GM19023 (cell line): ENCODE results near the gene DHRS4L2.
"Not testable (repeated sequence)": the region's sequence is repeated elsewhere in the genome, so short reads cannot be mapped to it uniquely, and the experiment has no call there.

Source experiments
- ATAC-seq: cut with Tn5 transposase; IDR thresholded peaks from one replicate; pipeline ENCODE4 v1.9.1; 2021; ENCODE audit warnings: mild to moderate bottlenecking, moderate library complexity; ENCODE audit not compliant: unreplicated experiment

DHRS4L2 gene

DNA sequence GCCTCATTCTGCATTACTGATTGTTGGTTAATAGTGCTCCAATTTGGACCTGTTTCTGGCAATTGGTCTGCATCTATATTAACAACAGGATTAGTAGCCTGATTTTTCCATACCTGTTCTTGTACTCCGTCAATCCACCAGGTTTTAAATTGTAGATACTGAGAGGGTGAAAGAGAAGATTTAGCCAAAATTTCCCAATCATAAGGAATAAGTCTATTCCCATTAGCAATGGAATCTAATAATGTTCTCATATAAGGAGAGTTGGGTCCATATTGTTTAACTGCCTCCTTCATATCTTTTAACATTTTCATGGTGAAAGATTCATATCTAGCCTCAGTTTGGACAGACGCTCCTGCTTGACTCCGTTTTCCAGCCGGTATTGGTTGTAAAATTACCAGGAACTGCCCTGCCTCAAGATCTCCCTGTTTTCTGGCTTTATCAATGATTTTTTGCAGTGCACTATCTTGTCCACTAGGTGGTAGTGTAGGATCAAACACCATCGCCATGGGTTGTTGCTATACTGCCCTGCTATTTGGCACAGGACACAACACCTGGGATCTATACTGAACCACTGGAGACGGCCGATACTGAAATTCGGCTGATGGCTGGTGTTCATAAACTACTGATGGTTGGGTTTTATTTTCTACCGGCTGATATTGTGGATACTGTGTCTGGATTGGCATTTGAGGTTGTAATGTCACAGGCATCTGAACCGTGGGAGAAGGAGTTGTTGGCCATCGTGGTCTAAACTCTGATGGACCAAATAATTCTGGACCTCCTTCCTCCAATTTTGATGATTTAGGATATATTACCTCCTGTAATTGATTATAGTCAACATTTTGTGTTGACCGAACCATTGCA lies 25.2 kb downstream of the DHRS4L2 start:
- no peak for ATAC-seq

DNA sequence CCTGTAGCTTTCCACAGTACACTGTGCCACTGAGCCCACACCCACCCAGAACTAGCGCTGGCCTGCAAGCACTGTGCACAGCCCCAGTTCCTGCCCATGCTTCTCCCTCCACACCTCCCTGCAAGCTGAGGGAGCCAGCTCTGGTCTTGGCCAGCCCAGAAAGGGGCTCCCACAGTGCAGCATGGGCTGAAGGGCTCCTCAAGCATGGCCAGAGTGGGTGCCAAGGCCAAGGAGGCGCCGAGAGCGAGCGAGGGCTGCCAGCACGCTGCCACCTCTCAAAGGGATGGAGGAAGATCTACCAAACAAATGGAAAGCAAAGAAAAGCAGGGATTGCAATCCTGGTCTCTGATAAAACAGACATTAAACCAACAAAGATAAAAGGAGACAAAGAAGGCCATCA lies 27.0 kb downstream of the DHRS4L2 start:
- not testable (repeated sequence) for ATAC-seq

DNA sequence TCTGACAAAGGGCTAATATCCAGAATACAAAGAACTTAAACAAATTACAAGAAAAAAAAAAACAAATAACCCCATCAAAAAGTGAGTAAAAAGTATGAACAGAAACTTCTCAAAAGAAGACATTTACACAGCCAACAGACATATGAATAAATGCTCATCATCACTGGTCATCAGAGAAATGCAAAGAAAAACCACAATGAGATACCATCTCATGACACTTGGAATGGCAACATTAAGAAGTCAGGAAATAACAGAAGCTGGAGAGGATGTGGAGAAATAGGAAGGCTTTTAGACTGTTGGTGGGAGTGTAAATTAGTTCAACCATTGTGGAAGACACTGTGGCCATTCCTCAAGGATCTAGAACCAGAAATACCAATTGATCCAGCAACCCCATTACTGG lies 30.2 kb downstream of the DHRS4L2 start:
- not testable (repeated sequence) for ATAC-seq

DNA sequence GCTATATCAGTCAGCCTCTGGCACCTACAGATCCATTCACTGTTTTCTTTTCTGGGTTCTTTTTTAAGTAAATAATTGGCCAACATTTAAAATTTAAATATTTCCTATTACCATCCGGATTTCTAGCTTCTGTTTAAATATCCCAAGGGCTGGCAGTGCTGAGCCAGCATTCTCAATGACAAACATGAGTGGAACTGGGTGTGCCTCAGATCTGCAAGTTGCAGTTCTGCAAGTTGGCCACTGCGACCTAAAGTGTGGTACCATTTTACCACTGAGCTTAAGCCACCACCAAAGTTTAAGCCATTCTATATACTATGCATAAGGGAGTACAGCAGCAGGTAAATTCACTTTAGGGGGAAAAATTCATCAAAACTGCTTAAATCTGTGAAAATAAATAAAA lies 31.2 kb downstream of the DHRS4L2 start:
- ATAC-seq = not testable (repeated sequence)

DNA sequence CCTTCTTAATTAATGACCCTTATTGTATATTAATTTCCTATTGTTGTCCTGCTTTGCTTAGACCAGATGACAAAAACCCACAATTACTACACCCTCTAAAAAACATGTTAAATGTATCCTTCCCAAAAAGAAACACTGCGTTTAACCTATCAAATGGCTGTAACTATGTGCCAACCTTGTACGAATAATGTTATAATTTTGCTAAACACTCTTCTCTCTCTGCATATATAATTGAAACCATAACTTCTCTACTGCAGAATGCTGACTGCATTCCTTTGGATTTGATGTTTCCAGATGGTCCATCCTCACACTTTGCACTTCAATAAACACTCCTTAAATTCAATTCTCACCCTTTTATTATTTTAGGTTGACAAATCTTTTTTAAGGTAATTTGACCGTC lies 31.8 kb downstream of the DHRS4L2 start:
- not testable (repeated sequence) for ATAC-seq

DNA sequence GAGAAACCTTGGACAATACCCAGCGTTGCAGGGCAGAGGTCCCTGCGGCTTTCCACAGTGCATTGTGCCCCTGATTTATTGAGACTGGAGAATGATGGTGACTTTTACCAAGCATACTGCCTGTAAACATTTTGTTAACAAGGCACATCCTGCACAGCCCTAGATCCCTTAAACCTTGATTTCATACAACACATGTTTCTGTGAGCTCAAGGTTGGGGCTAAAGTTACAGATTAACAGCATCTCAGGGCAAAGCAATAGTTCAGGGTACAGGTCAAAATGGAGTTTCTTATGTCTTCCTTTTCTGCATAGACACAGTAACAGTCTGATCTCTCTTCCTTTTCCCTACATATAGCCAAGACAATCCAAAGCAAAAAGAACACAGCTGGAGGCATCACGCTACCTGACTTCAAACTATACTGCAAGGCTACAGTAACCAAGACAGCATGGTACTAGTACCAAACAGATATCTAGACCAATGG lies 36.2 kb downstream of the DHRS4L2 start:
- not testable (repeated sequence) for ATAC-seq

DNA sequence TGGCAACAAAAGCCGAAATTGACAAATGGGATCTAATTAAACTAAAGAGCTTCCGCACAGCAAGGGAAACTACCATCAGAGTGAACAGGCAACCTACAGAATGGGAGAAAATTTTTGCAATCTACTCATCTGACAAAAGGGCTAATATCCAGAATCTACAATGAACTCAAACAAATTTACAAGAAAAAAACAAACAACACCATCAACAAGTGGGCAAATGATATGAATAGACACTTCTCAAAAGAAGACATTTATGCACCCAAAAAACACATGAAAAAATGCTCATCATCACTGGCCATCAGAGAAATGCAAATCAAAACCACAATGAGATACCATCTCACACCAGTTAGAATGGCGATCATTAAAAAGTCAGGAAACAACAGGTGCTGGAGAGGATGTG lies 41.0 kb downstream of the DHRS4L2 start:
- ATAC-seq = not testable (repeated sequence)

DNA sequence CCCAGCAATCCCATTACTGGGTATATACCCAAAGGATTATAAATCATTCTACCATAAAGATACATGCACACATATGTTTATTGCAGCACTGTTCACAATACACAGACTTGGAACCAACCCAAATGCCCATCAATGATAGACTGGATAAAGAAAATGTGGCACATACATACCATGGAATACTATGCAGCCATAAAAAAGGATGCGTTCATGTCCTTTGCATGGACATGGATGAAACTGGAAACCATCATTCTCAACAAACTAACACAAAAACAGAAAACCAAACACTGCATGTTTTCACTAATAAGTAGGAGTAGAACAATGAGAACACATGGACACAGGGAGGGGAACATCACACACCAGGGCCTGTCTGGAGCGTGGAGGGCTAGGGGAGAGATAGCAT lies 42.6 kb downstream of the DHRS4L2 start:
- not testable (repeated sequence) for ATAC-seq

DNA sequence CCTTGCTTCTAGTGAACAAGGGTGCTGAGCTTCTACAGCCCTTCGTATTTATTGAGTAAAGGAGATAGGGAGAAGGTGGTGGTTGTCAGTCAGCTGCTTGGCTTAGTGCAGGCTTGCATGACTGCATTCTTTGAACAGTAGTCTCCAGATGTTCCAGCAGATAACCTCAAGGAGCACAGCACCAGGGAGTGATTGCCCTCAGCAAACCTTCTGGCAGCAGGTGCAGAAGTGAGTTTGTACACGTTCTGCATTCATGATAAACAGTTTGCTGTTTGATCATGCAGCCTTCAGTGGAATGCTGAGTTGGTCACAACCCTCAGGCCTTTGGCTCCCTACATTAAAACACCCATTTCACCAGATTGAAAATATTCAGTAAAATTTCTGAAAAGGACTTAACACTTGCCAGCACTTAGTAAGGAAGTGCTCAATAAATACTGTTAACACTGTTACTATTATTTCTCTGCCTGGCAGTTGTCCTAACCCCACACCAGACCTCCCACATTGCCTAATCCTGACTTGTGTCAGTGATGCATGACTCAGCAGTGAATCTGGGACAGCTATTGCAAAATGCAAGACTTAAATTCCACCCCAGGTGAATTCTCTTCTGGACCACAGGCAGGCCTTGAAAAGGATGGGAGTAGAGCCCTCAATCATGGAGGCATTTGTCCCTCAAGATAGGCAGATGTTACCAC lies 44.1 kb downstream of the DHRS4L2 start:
- no peak for ATAC-seq

DNA sequence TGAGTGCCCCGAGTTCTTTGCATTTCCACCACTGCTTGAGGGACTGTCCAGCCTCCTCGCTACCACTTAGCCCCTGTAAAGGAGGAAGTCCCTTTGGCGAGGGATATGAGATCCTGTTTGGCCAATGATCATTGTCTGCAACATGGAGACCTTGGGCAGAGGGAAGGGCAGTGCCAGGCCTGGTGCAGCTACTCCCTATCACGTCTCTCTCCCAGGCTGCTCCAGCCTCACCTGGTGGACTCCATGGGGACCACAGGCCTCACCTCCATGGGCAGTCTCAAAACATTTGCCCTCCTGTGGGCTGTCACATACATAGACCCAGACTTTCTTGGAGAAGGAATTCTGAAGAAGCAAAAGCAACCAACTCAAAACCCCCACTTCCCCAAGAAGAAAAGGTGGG lies 47.0 kb downstream of the DHRS4L2 start:
- ATAC-seq = peak; percentile 16

DNA sequence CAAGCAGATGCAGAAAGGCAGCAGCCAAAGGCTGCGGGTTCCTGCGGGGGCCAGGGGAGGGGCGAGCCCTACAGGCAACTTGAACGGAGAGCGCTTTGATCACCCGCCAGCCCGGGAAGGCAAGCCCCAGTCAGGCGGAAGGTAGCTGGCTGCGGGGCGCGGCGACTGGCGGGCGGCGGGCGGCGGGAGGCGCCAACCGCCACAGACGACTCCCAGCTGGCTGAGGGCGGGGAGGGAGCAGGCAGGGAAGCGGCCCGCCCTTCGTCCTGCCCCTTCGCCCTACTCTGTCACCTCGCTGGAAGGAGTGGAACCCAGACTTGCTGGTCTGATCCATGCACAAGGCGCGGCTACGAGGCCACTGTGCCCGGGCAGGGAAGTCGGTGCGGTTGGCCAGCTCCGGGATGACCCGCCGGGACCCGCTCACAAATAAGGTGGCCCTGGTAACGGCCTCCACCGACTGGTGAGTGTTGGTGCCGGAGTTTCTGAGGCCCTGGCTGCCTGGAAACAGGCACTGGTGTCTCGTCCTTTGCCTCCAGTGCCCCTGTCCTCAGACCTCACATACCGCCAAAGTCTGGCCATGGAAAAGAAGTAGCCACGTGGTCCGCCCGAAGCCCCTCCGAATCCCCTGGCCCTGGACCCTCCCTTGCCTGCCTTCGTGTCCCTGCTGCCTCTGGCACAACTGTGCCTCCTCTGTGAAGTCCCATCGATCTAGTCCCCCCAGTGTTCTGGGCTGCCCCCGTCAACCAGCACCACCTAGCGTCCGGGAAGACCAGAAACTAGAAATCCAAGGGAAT lies 47.6 kb downstream of the DHRS4L2 start:
- ATAC-seq = peak; percentile 79

DNA sequence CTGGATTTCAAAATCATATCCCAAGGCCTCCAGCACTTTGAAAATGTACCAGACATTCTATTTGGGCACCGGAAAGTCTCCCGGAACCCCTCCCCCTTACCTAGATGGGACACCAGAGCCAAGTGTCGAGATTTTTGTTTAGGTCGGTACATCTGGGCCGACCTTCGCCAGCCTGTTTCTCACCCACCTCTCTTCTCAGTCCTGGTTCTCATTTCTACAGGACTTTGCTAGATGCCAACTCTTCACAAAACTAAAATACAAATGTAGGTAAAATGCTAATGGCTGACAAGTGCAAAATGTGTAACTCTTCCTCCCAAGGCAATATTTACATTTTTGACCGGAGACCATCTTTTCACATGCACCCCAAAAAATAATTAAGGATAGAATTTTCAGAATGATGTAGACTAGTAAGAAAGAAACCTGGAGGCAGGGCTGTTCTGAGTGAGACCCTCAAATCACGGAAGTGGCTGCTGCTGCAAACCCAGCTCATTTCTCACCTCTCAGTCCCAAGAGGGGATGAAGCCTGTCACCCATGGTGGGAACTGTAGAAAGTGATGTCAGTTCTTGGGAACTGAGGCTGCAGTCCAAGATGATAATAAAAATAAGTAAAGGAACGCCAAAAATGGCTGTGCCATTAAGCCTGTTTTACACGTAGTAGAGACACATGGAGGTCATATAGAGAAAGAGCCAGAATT lies 48.4 kb downstream of the DHRS4L2 start:
- ATAC-seq = not testable (repeated sequence)

DNA sequence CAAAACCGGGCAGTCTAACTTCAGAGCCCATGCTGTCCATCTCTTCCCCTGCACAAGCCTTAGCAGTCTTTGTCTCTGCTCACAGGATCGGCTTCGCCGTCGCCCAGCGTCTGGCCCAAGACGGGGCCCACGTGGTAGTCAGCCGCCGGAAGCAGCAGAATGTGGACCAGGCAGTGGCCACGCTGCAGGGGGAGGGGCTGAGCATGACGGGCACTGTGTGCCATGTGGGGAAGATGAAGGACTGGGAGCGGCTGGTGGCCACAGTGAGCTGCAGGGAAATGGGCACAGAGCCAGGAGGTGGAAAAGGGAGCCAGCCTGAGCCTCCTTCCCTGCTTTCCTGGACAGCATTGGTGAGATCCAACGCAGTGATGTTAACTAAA lies 48.9 kb downstream of the DHRS4L2 start:
- no peak for ATAC-seq

DNA sequence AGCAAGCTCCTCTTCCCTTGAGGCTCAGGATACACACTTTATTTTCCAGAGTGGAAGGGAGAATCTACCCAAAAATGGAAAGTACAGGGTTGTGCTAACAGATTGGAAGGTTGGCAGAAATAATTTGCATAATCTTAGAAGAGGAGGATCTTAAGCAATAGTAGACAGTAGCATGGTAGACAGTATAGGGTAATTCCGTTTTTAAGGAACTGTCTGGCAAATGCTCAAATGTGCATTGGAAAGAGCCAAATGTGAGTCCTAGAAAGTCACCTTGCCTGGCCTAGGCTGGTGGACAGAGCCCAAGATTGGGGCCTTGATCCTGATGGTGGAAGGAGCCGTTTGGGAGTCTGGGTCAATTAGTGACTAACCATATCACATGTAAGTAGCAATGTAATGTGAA lies 50.0 kb downstream of the DHRS4L2 start:
- ATAC-seq = no peak

DNA sequence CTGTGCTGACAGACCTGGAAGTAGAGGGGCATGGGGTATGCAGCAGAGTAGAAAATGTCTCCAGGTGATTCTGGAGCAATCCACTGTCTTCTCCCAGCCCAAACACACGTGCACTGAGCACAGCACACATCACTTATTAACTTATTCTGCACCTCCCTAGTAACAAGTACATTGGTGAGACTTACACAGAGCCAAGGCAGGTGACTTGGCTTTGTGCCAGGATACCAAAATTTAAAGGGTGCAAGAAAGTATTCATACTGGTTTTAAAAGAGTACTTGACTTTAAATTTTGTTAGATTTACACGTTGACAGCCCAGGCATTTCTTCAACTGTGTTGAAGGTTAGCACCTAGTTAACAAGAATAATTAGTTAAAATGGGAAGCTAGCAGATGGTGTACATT lies 52.0 kb downstream of the DHRS4L2 start:
- no peak for ATAC-seq

DNA sequence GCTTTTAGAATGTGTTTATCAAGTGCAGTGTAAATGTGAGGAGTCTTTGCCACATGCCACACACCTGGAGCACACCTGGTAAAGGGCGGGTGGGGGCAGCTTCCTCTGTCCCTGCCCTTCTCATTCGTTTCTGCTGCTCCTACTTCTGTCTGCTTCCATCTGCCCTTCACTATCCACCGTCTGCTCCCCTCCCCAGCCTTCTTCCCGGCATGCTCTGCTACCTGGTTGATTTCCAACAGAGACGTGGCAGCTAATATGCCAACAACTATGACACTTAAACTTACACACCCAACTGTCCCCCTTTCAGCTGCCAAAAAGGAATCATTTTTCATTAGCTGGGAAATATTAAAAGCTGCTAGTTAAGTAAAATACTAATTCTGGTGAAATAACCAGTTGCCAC lies 54.0 kb downstream of the DHRS4L2 start:
- no peak for ATAC-seq

DNA sequence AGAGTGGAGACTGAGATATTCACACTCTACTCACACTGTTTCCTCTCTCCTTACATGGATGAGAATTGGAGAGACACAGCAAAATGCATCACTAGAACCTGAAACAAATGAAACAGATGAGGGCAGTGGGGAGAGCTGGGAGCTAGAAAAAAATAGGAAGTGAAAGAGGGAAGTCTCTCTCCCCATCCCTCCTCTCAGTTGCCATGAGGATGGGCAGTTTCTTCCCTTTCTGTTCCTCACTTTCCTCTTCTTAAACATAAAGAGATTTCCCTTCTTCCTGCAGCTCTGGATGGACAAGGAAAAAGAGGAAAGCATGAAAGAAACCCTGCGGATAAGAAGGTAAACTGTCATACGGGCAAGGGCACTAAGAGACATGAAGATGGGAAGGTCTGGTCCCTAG lies 60.3 kb downstream of the DHRS4L2 start:
- not testable (repeated sequence) for ATAC-seq

DNA sequence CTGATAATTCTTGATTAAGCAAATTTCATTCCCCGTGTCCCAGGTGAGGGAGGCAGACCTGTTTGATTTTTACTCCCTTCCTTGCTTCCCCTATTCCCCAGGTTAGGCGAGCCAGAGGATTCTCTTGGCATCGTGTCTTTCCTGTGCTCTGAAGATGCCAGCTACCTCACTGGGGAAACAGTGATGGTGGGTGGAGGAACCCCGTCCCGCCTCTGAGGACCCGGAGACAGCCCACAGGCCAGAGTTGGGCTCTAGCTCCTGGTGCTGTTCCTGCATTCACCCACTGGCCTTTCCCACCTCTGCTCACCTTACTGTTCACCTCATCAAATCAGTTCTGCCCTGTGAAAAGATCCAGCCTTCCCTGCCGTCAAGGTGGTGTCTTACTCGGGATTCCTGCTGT lies 62.0 kb downstream of the DHRS4L2 start:
- not testable (repeated sequence) for ATAC-seq

DNA sequence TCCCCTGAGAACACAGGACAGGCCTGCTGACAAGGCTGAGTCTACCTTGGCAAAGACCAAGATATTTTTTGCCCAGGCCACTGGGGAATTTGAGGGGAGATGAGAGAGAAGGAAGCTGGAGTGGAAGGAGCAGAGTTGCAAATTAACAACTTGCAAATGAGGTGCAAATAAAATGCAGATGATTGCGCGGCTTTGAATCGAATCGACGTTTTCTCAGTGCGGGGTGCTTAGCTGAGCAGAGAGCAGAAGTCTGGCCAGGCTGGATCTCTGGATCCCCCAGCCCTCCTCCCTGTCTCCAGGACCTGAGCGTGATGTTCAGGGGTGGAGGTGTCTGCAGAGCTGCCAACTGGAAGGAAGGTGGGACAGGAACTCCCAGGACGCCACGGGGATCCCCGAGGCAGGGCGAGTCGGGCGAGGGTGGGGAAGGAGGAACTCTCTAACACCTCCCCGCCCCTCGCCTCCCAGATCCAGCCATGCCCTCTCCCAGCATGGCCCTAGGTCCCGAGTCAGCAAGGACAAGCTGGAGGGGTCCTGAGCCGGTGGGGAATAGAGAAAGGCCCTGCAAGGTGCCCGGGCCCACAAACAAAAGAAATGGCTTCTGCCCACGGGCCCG lies 62.6 kb downstream of the DHRS4L2 start:
- peak; percentile 13 for ATAC-seq
